ENCODE results near the gene MRPS2. TPM values are rescaled to one million over a fixed set of nuclear protein-coding genes. Genes with fewer than 3 reads are reported as not detected.

Gene MRPS2
- total RNA-seq, 1 experiment from 2014 or later: 77.6 TPM

GRCh38 chr9:135488527-135488926 is 12.0 kb upstream of the MRPS2 start (continued):
- TF ChIP-seq ERG (CRISPR knock-in tag; IDR thresholded peaks at IDR 0.05): no peak
- no peak for TF ChIP-seq IRF1 (CRISPR knock-in tag; IDR thresholded peaks at IDR 0.05)
- no peak for TF ChIP-seq OVOL2 (CRISPR knock-in tag; IDR thresholded peaks at IDR 0.05; ENCODE audit: borderline replicate concordance)
- no peak for TF ChIP-seq NR3C1 (CRISPR knock-in tag; conservative IDR thresholded peaks at IDR 0.05; ENCODE audit: low read depth)
- TF ChIP-seq RELA (CRISPR knock-in tag; IDR thresholded peaks at IDR 0.05; ENCODE audit: borderline replicate concordance): no peak

- Mint-ChIP-seq H3K27me3 (ENCODE audit: low read depth) (no peaks in the 10 kb centered on the region), H3K36me3 (peaks cover 27% of the 10 kb centered on the region), H3K4me3 (no peak overlapping the region), H3K9me3 (no peaks in the 10 kb centered on the region), H3K4me1 (0 out of 2 replicates have a peak, but pooled peaks cover 4% of the 10 kb centered on the region), H3K27ac (no peak overlapping the region)
- TF ChIP-seq FOXP1 (CRISPR knock-in tag; IDR thresholded peaks at IDR 0.05; ENCODE audit: borderline replicate concordance) (no peak), IRF1 (CRISPR knock-in tag; IDR thresholded peaks at IDR 0.05) (no peak), ZNF396 (CRISPR knock-in tag; IDR thresholded peaks at IDR 0.05; ENCODE audit: borderline replicate concordance) (no peak), E2F5 (CRISPR knock-in tag; IDR thresholded peaks at IDR 0.05) (no peak), MAX (CRISPR knock-in tag; IDR thresholded peaks at IDR 0.05) (no peak), ESRRA (CRISPR knock-in tag; IDR thresholded peaks at IDR 0.05; ENCODE audit: borderline replicate concordance) (no peak), ZNF232 (CRISPR knock-in tag; IDR thresholded peaks at IDR 0.05) (no peak), ATF6 (CRISPR knock-in tag; IDR thresholded peaks at IDR 0.05) (no peak), SMAD3 (CRISPR knock-in tag; IDR thresholded peaks at IDR 0.05; ENCODE audit: borderline replicate concordance) (no peak), TEAD1 (CRISPR knock-in tag; IDR thresholded peaks at IDR 0.05) (no peak), ATF3 (CRISPR knock-in tag; conservative IDR thresholded peaks at IDR 0.05) (no peak), FOXP4 (CRISPR knock-in tag; IDR thresholded peaks at IDR 0.05) (no peak), NFE2L1 (CRISPR knock-in tag; IDR thresholded peaks at IDR 0.05) (no peak), KAT7 (CRISPR knock-in tag; IDR thresholded peaks at IDR 0.05; ENCODE audit: borderline replicate concordance) (no peak), ATF1 (CRISPR knock-in tag; IDR thresholded peaks at IDR 0.05) (no peak), AR (CRISPR knock-in tag; IDR thresholded peaks at IDR 0.05) (no peak)
- POLR2A ChIA-PET: no interaction called here
- ATAC-seq: no peak
- CTCF ChIA-PET: no interaction called here
- no peak for DNase-seq (ENCODE audit: low spot score)
Observed at GRCh38 chr9:135489188-135489906, 11.1 kb upstream of the MRPS2 start.

Measured in WTC11 (cell line).